COR-L47 (cell line): Measurements from ENCODE around the gene TADA3.
"Not testable (repeated sequence)": the region's sequence is repeated elsewhere in the genome, so short reads cannot be mapped to it uniquely, and the experiment has no call there.

Experiments
- DNase-seq: peaks from one replicate; lab custom pipeline; 2025; lab: John Stamatoyannopoulos, UW

TADA3 gene

GRCh38 chr3:9783954-9784353 lies 8.3 kb downstream of the TADA3 start:
- DNase-seq, result no peak

- DNase-seq, result no peak
Observed at GRCh38 chr3:9782770-9783169, 9.5 kb downstream of the TADA3 start.

GRCh38 chr3:9781978-9782603 lies 10.2 kb downstream of the TADA3 start:
- no peak for DNase-seq

- DNase-seq, result no peak
Observed at GRCh38 chr3:9781551-9781950, 10.7 kb downstream of the TADA3 start.

- DNase-seq, result no peak
Observed at GRCh38 chr3:9780910-9781309, 11.4 kb downstream of the TADA3 start.

- no peak for DNase-seq
Observed at GRCh38 chr3:9780458-9780812, 11.8 kb downstream of the TADA3 start.

- DNase-seq, result no peak
Observed at GRCh38 chr3:9779721-9780457, 12.4 kb downstream of the TADA3 start.

- DNase-seq, result no peak
Observed at GRCh38 chr3:9779075-9779593, 13.1 kb downstream of the TADA3 start.

GRCh38 chr3:9778143-9779074 lies 13.9 kb downstream of the TADA3 start:
- DNase-seq, result no peak

GRCh38 chr3:9777694-9778021 lies 14.6 kb downstream of the TADA3 start:
- no peak for DNase-seq

- no peak for DNase-seq
Observed at GRCh38 chr3:9776896-9777693, 15.2 kb downstream of the TADA3 start.

GRCh38 chr3:9771007-9771406 lies 21.3 kb downstream of the TADA3 start:
- not testable (repeated sequence) for DNase-seq

- no peak for DNase-seq
Observed at GRCh38 chr3:9770276-9770812, 21.9 kb downstream of the TADA3 start.

- DNase-seq, result peak; percentile 33
Observed at GRCh38 chr3:9769426-9770275, 22.6 kb downstream of the TADA3 start, which contains the start of gene CAMK1. Gene CAMK1, minus strand, starts transcription at chr3:9769947. Its CDS starts 2,198 bp downstream, at chr3:9767749.

GRCh38 chr3:9769012-9769411 lies 23.3 kb downstream of the TADA3 start:
- DNase-seq, result no peak

- no peak for DNase-seq
Observed at GRCh38 chr3:9768141-9768775, 24.0 kb downstream of the TADA3 start.

- no peak for DNase-seq
Observed at GRCh38 chr3:9767418-9767817, 24.9 kb downstream of the TADA3 start.

- no peak for DNase-seq
Observed at GRCh38 chr3:9765865-9766264, 26.4 kb downstream of the TADA3 start.

GRCh38 chr3:9762871-9763270 lies 29.4 kb downstream of the TADA3 start:
- DNase-seq, result no peak

- no peak for DNase-seq
Observed at GRCh38 chr3:9761919-9762318, 30.4 kb downstream of the TADA3 start.
